Measurements from ENCODE around the gene PARP9.

GRCh38 chr3:122553171-122553570 is 10.9 kb downstream of the PARP9 start:
- TF ChIP-seq CTCF (IDR thresholded peaks at IDR 0.05), result no peak
- no peak for TF ChIP-seq ESRRA (CRISPR knock-in tag; IDR thresholded peaks at IDR 0.05; ENCODE audit: borderline replicate concordance)
- TF ChIP-seq NR3C1 (CRISPR knock-in tag; conservative IDR thresholded peaks at IDR 0.05; ENCODE audit: low read depth), result no peak
- TF ChIP-seq JUN (CRISPR knock-in tag; IDR thresholded peaks at IDR 0.05), result no peak
- no peak for TF ChIP-seq ZMAT4 (CRISPR knock-in tag; IDR thresholded peaks at IDR 0.05)
- TF ChIP-seq ZSCAN18 (CRISPR knock-in tag; IDR thresholded peaks at IDR 0.05), result no peak
- TF ChIP-seq, protein P1, sequence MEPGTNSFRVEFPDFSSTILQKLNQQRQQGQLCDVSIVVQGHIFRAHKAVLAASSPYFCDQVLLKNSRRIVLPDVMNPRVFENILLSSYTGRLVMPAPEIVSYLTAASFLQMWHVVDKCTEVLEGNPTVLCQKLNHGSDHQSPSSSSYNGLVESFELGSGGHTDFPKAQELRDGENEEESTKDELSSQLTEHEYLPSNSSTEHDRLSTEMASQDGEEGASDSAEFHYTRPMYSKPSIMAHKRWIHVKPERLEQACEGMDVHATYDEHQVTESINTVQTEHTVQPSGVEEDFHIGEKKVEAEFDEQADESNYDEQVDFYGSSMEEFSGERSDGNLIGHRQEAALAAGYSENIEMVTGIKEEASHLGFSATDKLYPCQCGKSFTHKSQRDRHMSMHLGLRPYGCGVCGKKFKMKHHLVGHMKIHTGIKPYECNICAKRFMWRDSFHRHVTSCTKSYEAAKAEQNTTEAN (CRISPR knock-in tag; IDR thresholded peaks at IDR 0.05), result no peak
- TF ChIP-seq USF2 (CRISPR knock-in tag; IDR thresholded peaks at IDR 0.05), result no peak

All from WTC11 (cell line).